PC-3 (cell line): ENCODE measurements around the gene LSM12.

ENCODE experiments used
- CTCF ChIP-seq: fragments of 300-600 bp; sonication (generic); conservative IDR thresholded peaks from 2 replicates; pipeline ENCODE4 v1.5.1; 2017; ENCODE audit warnings: antibody characterized with exemption, low read depth, mild to moderate bottlenecking, low read length
- EZH2 ChIP-seq: fragments of 300-600 bp; sonication (generic); IDR thresholded peaks from one replicate; pipeline ENCODE4 v1.6.1; 2017; ENCODE audit warnings: antibody characterized with exemption, mild to moderate bottlenecking, low read length; ENCODE audit not compliant: unreplicated experiment
- EZH2phosphoT487 ChIP-seq: fragments of 300-600 bp; sonication (generic); IDR thresholded peaks from 2 replicates; pipeline ENCODE4 v1.6.1; 2018; ENCODE audit warnings: mild to moderate bottlenecking, antibody characterized with exemption, low read length, borderline replicate concordance

- TF ChIP-seq CTCF (no peak), EZH2 (no peak), EZH2phosphoT487 (no peak)
Observed at GRCh38 chr17:44024853-44025252, 41.6 kb downstream of the LSM12 start.
